ENCODE measurements around the gene PTEN. TPM values are rescaled to one million over a fixed set of nuclear protein-coding genes. Genes with fewer than 3 reads are reported as not detected.
A peak's percentile ranks its signal among the peaks of the same experiment; 100 is the strongest.

PTEN gene
- total and polyA plus RNA-seq, 8 donors: 26.2 to 374 (median 59.7) TPM

- Histone ChIP-seq H3K27ac (peak overlapping the region in 3 of 5 donors; percentile 97 to 99 (median 98)), H3K9me3 (no peaks in the 10 kb centered on the region), H3K36me3 (no peaks in the 10 kb centered on the region), H3K4me3 (no peak overlapping the region), H3K4me1 (peaks cover 7 to 19% (median 16%) of the 10 kb centered on the region in 4 donors), H3K27me3 (no peaks in the 10 kb centered on the region)
- intact Hi-C loops (cut with DNase I; ENCODE audit: low total_unique reads): loop anchor here (10.0 kb wide), 1 partner anchor 255 kb away; no protein-coding TSS in a partner anchor
- no peak for TF ChIP-seq POLR2A (IDR thresholded peaks at IDR 0.05)
- peak in 2 of 7 experiments; percentile 28 to 41 for TF ChIP-seq CTCF (IDR thresholded peaks at IDR 0.05)
- WGBS, 5 donors: 39 to 60% (median 52%) methylated on average over 3 of the region's 3 CpGs
- DNase-seq: peak in 1 of 2 donors; percentile 76
These were observed 3.1 kb upstream of the PTEN start for GRCh38 chr10:87860156-87860795.

- peak overlapping the region in 4 of 5 donors; percentile 95 to 99 (median 98) for H3K27ac ChIP-seq
- peak overlapping the region in 3 of 4 donors; percentile 88 to 94 (median 91) for H3K4me3 ChIP-seq
- intact Hi-C loops (cut with DNase I; ENCODE audit: low total_unique reads): loop anchor here (10.0 kb wide), 1 partner anchor 254 kb away; no protein-coding TSS in a partner anchor
- no peak for DNase-seq
- H3K27me3 ChIP-seq: no peaks in the 10 kb centered on the region
- H3K9me3 ChIP-seq: no peaks in the 10 kb centered on the region
- 41 to 61% (median 46%) methylated on average over 4 of the region's 4 CpGs for WGBS, 5 donors
- peaks cover 7 to 19% (median 16%) of the 10 kb centered on the region in 4 donors for H3K4me1 ChIP-seq
- TF ChIP-seq POLR2A (IDR thresholded peaks at IDR 0.05) (no peak), CTCF (IDR thresholded peaks at IDR 0.05) (no peak), POLR2AphosphoS5 (IDR thresholded peaks at IDR 0.05) (no peak), EP300 (IDR thresholded peaks at IDR 0.05) (no peak)
- H3K36me3 ChIP-seq: no peaks in the 10 kb centered on the region
These were observed 2.5 kb upstream of the PTEN start for GRCh38 chr10:87860816-87861403.

GRCh38 chr10:87861566-87861952 is 1.9 kb upstream of the PTEN start:
- peak; percentile 87 to 88 for DNase-seq
- Histone ChIP-seq H3K4me1 (peaks cover 7 to 19% (median 16%) of the 10 kb centered on the region in 4 donors), H3K36me3 (no peaks in the 10 kb centered on the region), H3K9me3 (no peaks in the 10 kb centered on the region), H3K4me3 (peak overlapping the region; percentile 88 to 94 (median 90)), H3K27ac (peak overlapping the region; percentile 95 to 99 (median 97)), H3K27me3 (no peaks in the 10 kb centered on the region)
- WGBS, 5 donors: 3 to 5% (median 5%) methylated on average over 10 to 16 of the region's 16 CpGs
- intact Hi-C loops (cut with DNase I; ENCODE audit: low total_unique reads): loop anchor here (10.0 kb wide), 1 partner anchor 253 kb away; no protein-coding TSS in a partner anchor
- TF ChIP-seq POLR2AphosphoS5 (IDR thresholded peaks at IDR 0.05) (peak in 2 of 3 donors; percentile 50 to 71), CTCF (IDR thresholded peaks at IDR 0.05) (peak in 1 of 7 experiments; percentile 17), POLR2A (IDR thresholded peaks at IDR 0.05) (no peak)

GRCh38 chr10:87861953-87862678 is 1.3 kb upstream of the PTEN start:
- Histone ChIP-seq H3K27ac (peak overlapping the region; percentile 95 to 99 (median 97)), H3K27me3 (no peaks in the 10 kb centered on the region), H3K36me3 (no peaks in the 10 kb centered on the region), H3K4me1 (peaks cover 7 to 19% (median 16%) of the 10 kb centered on the region in 4 donors), H3K4me3 (peak overlapping the region; percentile 88 to 94 (median 90)), H3K9me3 (no peaks in the 10 kb centered on the region)
- WGBS, 5 donors: 0 to 1% (median 0%) methylated on average over 30 to 57 of the region's 57 CpGs
- intact Hi-C loops (cut with DNase I; ENCODE audit: low total_unique reads): loop anchor here (10.0 kb wide), 1 partner anchor 253 kb away; no protein-coding TSS in a partner anchor
- TF ChIP-seq EP300 (IDR thresholded peaks at IDR 0.05) (no peak), POLR2AphosphoS5 (IDR thresholded peaks at IDR 0.05) (peak; percentile 67 to 95 (median 85))
- DNase-seq: peak; percentile 98 to 99

All from stomach (tissue), 9 donors.